IMR-90 (cell line): ENCODE measurements around the gene HPN.

ENCODE experiments used
- CEBPB ChIP-seq: IDR thresholded peaks from 2 replicates; pipeline ENCODE4 v1.6.1; 2012; ENCODE audit warnings: low read depth, low read length, improper control_type of control experiment
- POLR2A ChIP-seq: IDR thresholded peaks from 2 replicates; pipeline ENCODE4 v1.6.1; 2012; ENCODE audit warnings: mild to moderate bottlenecking, low read depth, low read length
- RFX5 ChIP-seq: IDR thresholded peaks from 2 replicates; pipeline ENCODE4 v1.8.0; 2012; ENCODE audit warnings: low read depth, mild to moderate bottlenecking, low read length, moderate library complexity
- TF ChIP-seq, protein P1 (sequence below): conservative IDR thresholded peaks from 2 replicates; pipeline ENCODE4 v1.5.1; 2012; ENCODE audit warnings: mild to moderate bottlenecking, low read depth, low read length, improper control_type of control experiment

- TF ChIP-seq, protein P1, sequence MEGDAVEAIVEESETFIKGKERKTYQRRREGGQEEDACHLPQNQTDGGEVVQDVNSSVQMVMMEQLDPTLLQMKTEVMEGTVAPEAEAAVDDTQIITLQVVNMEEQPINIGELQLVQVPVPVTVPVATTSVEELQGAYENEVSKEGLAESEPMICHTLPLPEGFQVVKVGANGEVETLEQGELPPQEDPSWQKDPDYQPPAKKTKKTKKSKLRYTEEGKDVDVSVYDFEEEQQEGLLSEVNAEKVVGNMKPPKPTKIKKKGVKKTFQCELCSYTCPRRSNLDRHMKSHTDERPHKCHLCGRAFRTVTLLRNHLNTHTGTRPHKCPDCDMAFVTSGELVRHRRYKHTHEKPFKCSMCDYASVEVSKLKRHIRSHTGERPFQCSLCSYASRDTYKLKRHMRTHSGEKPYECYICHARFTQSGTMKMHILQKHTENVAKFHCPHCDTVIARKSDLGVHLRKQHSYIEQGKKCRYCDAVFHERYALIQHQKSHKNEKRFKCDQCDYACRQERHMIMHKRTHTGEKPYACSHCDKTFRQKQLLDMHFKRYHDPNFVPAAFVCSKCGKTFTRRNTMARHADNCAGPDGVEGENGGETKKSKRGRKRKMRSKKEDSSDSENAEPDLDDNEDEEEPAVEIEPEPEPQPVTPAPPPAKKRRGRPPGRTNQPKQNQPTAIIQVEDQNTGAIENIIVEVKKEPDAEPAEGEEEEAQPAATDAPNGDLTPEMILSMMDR: no peak
- TF ChIP-seq CEBPB: no peak
- no peak for TF ChIP-seq POLR2A
- TF ChIP-seq RFX5: no peak
Measured at GRCh38 chr19:35023428-35023827, 18.1 kb upstream of the HPN start.
